GM12878 (cell line): Measurements from ENCODE around the gene DDR2. TPM values are rescaled to one million over a fixed set of nuclear protein-coding genes. Genes with fewer than 3 reads are reported as not detected.

Source experiments
- ATAC-seq: fragments of 200-7000 bp; cut with Tn5 transposase; 3 replicates; pipeline ENCODE4 v1.9.1; 2020; ENCODE audit warnings: mild to moderate bottlenecking, moderate library complexity
- BruUV-seq: library from RNA; stranded (reverse); fragments of 400-500 nt; replicated peaks from 2 replicates; lab custom pipeline; 2021; lab: Mats Ljungman, UMichigan
- CTCF ChIA-PET: fragments of 300-600 bp; sonication (Branson Sonifier 250); formaldehyde crosslinking; extraction: SDS; loops from one replicate; lab custom pipeline; 2021; ENCODE audit warnings: inconsistent platforms; lab: Yijun Ruan, JAX
- POLR2A ChIA-PET: fragments of 350-600 bp; formaldehyde crosslinking; extraction: SDS; loops from one replicate; lab custom pipeline; 2021; ENCODE audit warnings: inconsistent platforms; lab: Charles Lee
- RAD21 ChIA-PET: fragments of 300-600 bp; sonication (Branson Sonifier 250); formaldehyde crosslinking; loops from one replicate; lab custom pipeline; 2023; ENCODE audit warnings: antibody characterized with exemption; ENCODE audit not compliant: unreplicated experiment; lab: Charles Lee
- SMC1A ChIA-PET: fragments of 300-600 bp; sonication (Branson Sonifier 250); formaldehyde crosslinking; loops from one replicate; lab custom pipeline; 2023; ENCODE audit not compliant: unreplicated experiment, uncharacterized antibody; lab: Charles Lee
- DNase-seq: peaks from one replicate; pipeline ENCODE4 v3.0.0-alpha.2; 2011; ENCODE audit warnings: low read depth, low spot score
- FAIRE-seq: peaks from 3 replicates; lab custom pipeline; 2011; peaks lifted over from hg19 to GRCh38; lab: Jason Lieb, UNC
- H2AFZ ChIP-seq: 2 replicates; pipeline ENCODE4 v1.6.0; 2011; ENCODE audit warnings: low read depth, low read length, control low read depth; ENCODE audit not compliant: control insufficient read depth
- H3K27ac ChIP-seq: 2 replicates; pipeline ENCODE4 v1.5.1; 2011; ENCODE audit warnings: control low read depth; ENCODE audit not compliant: control insufficient read depth, insufficient read depth
- H3K27me3 ChIP-seq, 2 experiments: replicated peaks in 1 of 2; 2 replicates each; pipeline versions ENCODE4 v1.6.0 to v1.6.1; 2011; ENCODE audit warnings: low read length in 1 of 2; ENCODE audit not compliant: control insufficient read depth in 2 of 2, insufficient read depth in 2 of 2
- H3K36me3 ChIP-seq, 2 experiments: 2 replicates each; pipeline ENCODE4 v1.5.1; 2011; ENCODE audit warnings: low read length in 1 of 2; ENCODE audit not compliant: control insufficient read depth in 2 of 2, insufficient read depth in 2 of 2
- H3K4me1 ChIP-seq: 2 replicates; pipeline ENCODE4 v1.6.1; 2011; ENCODE audit warnings: mild to moderate bottlenecking, low read length, moderate library complexity, mixed read lengths; ENCODE audit not compliant: control insufficient read depth, insufficient read depth
- H3K4me2 ChIP-seq: 2 replicates; pipeline ENCODE4 v1.6.0; 2011; ENCODE audit warnings: control low read depth; ENCODE audit not compliant: control insufficient read depth, insufficient read depth
- H3K4me3 ChIP-seq: fragments of 200-600 bp; sonication (generic); 2 replicates; pipeline ENCODE4 v1.5.1; 2016
- H3K79me2 ChIP-seq: 2 replicates; pipeline ENCODE4 v1.6.0; 2011; ENCODE audit warnings: low read length; ENCODE audit not compliant: control insufficient read depth, insufficient read depth
- H3K9ac ChIP-seq: 2 replicates; pipeline ENCODE4 v1.8.0; 2011; ENCODE audit warnings: low read length, control low read depth, mixed read lengths; ENCODE audit not compliant: control insufficient read depth, insufficient read depth
- H3K9me3 ChIP-seq: replicated peaks from 3 replicates; pipeline ENCODE4 v1.5.1; 2011; ENCODE audit warnings: mild to moderate bottlenecking, low read length; ENCODE audit not compliant: control insufficient read depth, insufficient read depth
- H4K20me1 ChIP-seq: 2 replicates; pipeline ENCODE4 v1.6.0; 2011; ENCODE audit not compliant: control insufficient read depth, insufficient read depth
- CREB1 ChIP-seq: IDR thresholded peaks from 2 replicates; pipeline ENCODE4 v1.6.1; 2012; ENCODE audit warnings: low read depth, mild to moderate bottlenecking, inconsistent platforms
- HDAC2 ChIP-seq: fragments of 200-600 bp; sonication (generic); IDR thresholded peaks from 2 replicates; pipeline ENCODE4 v1.6.1; 2017
- NR2C2 ChIP-seq: IDR thresholded peaks from 2 replicates; pipeline ENCODE4 v1.6.1; 2011; ENCODE audit warnings: borderline replicate concordance, low read depth; ENCODE audit not compliant: control insufficient read depth, insufficient read length
- NRF1 ChIP-seq: conservative IDR thresholded peaks from 2 replicates; pipeline ENCODE4 v1.6.1; 2011; ENCODE audit warnings: mild to moderate bottlenecking, low read depth, low read length, improper control_type of control experiment
- STAT3 ChIP-seq: IDR thresholded peaks from 2 replicates; pipeline ENCODE4 v1.6.1; 2011; ENCODE audit warnings: low read depth, low read length, improper control_type of control experiment
- TCF7 ChIP-seq: IDR thresholded peaks from 2 replicates; pipeline ENCODE4 v1.6.1; 2014; ENCODE audit warnings: antibody characterized with exemption, borderline replicate concordance
- WGBS: methylation state at CpG from one replicate; pipeline ENCODE4 v1.1.6; 2016; ENCODE audit warnings: low lambda C conversion rate; ENCODE audit not compliant: insufficient replicate concordance, insufficient coverage; ENCODE audit errors: missing lambda C conversion rate; 5-methylcytosine and 5-hydroxymethylcytosine counted together
- in situ Hi-C: fragments of 300-500 bp; cut with MboI; formaldehyde crosslinking; loops from 9 replicates; pipeline ENCODE4 v1.14.3; 2018; ENCODE audit warnings: mixed read lengths
- intact Hi-C: fragments of 100-400 bp; cut with micrococcal nuclease; formaldehyde crosslinking; loops from one replicate; pipeline ENCODE4 v1.14.2; 2022; ENCODE audit not compliant: unreplicated experiment
- polyA plus RNA-seq, 11 experiments: library from polyadenylated mRNA; depleted of rRNA in 4 of 11; unstranded in 6 of 11; stranded (reverse) in 5 of 11; fragments of >200 nt; fragmentation: Nextera tagmentation in 4 of 11; fragmentation: Illumina TruSeq in 1 of 11; extraction: Ambion mirVana in 4 of 11; extraction: Trizol in 1 of 11; gene quantifications; 1 replicate in 1 of 11; 2 replicates in 10 of 11; pipeline versions ENCODE4 v1.2.1 to v1.2.3, GENCODE V29; 2011 to 2016; ENCODE audit warnings: inconsistent platforms in 2 of 11, missing spikeins in 2 of 11, low read depth in 1 of 11
- total RNA-seq, 4 experiments: library from RNA; depleted of rRNA in 3 of 4; stranded (reverse); fragments of >200 nt in 3 of 4; fragmentation: Illumina TruSeq in 1 of 4; extraction: Trizol in 1 of 4; gene quantifications; 2 replicates each; pipeline versions ENCODE4 v1.2.1 to v1.2.3, GENCODE V29; 2013 to 2021
- TF ChIP-seq, protein P1 (sequence below): fragments of 150-350 bp; IDR thresholded peaks from 2 replicates; pipeline ENCODE4 v1.6.1; 2016; ENCODE audit warnings: low read depth, low read length
- TF ChIP-seq, protein P2 (sequence below): fragments of 450-650 bp; IDR thresholded peaks from 2 replicates; pipeline ENCODE4 v1.6.1; 2014; ENCODE audit warnings: mild to moderate bottlenecking
- TF ChIP-seq, protein P3 (sequence below): fragments of 450-650 bp; IDR thresholded peaks from 2 replicates; pipeline ENCODE4 v1.6.1; 2017; ENCODE audit warnings: mild to moderate bottlenecking, moderate library complexity

DDR2 gene
- total and polyA plus RNA-seq, 10 of the 15 experiments (the other 5 are each of a cell fraction or from before 2014, with no cell fraction given): 1.9 to 8.8 (median 5.5) TPM

DNA sequence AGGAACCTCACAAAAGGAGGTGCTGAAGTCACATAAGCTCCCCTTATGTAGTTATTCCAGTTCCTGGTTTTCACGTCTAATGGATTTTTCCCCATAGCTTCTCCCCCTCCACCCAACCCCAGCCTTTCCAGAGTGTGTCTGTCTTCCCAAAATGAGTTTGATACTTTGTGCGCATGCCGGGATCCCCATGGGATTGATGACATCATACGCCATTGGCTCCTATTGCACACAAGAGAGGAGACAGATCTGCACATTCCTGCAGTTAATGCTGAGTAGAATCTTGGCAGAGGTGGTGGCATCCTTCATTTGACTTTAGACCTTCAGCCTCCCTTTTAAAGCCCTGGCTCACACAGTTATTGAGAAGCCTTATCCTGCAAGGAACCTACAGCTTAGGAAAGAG lies 71.4 kb downstream of the DDR2 start (continued):
- TF ChIP-seq, protein P1, sequence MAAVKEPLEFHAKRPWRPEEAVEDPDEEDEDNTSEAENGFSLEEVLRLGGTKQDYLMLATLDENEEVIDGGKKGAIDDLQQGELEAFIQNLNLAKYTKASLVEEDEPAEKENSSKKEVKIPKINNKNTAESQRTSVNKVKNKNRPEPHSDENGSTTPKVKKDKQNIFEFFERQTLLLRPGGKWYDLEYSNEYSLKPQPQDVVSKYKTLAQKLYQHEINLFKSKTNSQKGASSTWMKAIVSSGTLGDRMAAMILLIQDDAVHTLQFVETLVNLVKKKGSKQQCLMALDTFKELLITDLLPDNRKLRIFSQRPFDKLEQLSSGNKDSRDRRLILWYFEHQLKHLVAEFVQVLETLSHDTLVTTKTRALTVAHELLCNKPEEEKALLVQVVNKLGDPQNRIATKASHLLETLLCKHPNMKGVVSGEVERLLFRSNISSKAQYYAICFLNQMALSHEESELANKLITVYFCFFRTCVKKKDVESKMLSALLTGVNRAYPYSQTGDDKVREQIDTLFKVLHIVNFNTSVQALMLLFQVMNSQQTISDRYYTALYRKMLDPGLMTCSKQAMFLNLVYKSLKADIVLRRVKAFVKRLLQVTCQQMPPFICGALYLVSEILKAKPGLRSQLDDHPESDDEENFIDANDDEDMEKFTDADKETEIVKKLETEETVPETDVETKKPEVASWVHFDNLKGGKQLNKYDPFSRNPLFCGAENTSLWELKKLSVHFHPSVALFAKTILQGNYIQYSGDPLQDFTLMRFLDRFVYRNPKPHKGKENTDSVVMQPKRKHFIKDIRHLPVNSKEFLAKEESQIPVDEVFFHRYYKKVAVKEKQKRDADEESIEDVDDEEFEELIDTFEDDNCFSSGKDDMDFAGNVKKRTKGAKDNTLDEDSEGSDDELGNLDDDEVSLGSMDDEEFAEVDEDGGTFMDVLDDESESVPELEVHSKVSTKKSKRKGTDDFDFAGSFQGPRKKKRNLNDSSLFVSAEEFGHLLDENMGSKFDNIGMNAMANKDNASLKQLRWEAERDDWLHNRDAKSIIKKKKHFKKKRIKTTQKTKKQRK: no peak
- TF ChIP-seq TCF7 (no peak), NRF1 (no peak), STAT3 (no peak), CREB1 (no peak), HDAC2 (no peak)
- TF ChIP-seq, protein P2, sequence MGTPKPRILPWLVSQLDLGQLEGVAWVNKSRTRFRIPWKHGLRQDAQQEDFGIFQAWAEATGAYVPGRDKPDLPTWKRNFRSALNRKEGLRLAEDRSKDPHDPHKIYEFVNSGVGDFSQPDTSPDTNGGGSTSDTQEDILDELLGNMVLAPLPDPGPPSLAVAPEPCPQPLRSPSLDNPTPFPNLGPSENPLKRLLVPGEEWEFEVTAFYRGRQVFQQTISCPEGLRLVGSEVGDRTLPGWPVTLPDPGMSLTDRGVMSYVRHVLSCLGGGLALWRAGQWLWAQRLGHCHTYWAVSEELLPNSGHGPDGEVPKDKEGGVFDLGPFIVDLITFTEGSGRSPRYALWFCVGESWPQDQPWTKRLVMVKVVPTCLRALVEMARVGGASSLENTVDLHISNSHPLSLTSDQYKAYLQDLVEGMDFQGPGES: no peak

DNA sequence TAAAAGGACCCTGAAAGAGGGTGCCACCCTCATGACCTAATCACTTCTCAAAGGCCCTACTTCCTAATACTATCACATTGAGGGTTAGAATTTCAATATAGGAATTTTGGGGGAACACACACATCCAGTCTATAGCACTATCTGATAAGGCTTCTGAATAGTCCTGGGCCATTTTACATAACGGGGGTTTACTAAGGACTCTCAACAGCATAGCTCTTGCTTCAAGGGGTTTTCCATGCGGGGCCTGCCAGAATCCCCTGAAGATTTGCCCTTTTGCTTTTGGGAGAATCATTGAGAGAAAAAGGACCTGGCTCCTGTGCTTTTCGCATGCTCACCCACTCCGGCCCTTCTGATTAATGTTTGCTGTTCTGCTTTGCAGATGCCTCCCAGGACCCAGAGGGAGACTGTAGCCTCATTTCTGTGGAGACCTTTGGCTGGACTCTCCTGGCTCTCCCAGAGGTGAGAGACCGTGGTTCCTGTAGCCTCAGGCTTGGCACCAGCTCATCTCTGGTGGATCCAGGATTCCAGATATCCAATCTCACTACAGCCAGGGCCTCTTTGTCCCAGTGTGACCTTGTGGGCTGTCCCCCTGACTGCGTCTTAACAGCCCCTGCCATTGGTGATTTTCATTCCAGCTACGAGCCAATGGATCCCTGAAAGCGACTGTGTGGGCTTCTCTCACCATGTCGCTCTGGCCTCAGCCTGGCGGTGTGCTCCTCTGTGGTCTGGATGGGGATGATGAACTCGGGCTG lies 72.6 kb downstream of the DDR2 start:
- Histone ChIP-seq H3K4me3 (no peak overlapping the region), H3K9me3 (no peaks in the 10 kb centered on the region), H4K20me1 (no peaks in the 10 kb centered on the region), H3K79me2 (no peaks in the 10 kb centered on the region), H3K27me3 (no peaks in the 10 kb centered on the region), H3K9ac (no peak overlapping the region), H3K36me3 (no peaks in the 10 kb centered on the region), H3K4me2 (no peak overlapping the region), H3K27ac (no peak overlapping the region), H3K4me1 (0 out of 2 replicates have a peak, but pooled peaks cover 5% of the 10 kb centered on the region)
- BruUV-seq: no TSS peak
- intact Hi-C loops (no loop called here), in situ Hi-C loops (no loop called here)
- POLR2A ChIA-PET: interaction anchor here (0.6 to 0.9 kb wide), 3 partner anchors 22 to 89 kb away, joined by 3 read pairs; no protein-coding TSS in a partner anchor
- 47% methylated on average over 11 of the region's 11 CpGs for WGBS
- ATAC-seq (peak; percentile 68), FAIRE-seq (no peak), DNase-seq (no peak)
- SMC1A ChIA-PET: interaction anchor here (0.8 to 1.0 kb wide), 3 partner anchors 9 to 13 kb away, joined by 3 read pairs; no protein-coding TSS in a partner anchor
- RAD21 ChIA-PET: interaction anchor here (1.1 to 1.5 kb wide), 2 partner anchors 12 to 69 kb away, joined by 3 read pairs; no protein-coding TSS in a partner anchor
- TF ChIP-seq, protein P3, sequence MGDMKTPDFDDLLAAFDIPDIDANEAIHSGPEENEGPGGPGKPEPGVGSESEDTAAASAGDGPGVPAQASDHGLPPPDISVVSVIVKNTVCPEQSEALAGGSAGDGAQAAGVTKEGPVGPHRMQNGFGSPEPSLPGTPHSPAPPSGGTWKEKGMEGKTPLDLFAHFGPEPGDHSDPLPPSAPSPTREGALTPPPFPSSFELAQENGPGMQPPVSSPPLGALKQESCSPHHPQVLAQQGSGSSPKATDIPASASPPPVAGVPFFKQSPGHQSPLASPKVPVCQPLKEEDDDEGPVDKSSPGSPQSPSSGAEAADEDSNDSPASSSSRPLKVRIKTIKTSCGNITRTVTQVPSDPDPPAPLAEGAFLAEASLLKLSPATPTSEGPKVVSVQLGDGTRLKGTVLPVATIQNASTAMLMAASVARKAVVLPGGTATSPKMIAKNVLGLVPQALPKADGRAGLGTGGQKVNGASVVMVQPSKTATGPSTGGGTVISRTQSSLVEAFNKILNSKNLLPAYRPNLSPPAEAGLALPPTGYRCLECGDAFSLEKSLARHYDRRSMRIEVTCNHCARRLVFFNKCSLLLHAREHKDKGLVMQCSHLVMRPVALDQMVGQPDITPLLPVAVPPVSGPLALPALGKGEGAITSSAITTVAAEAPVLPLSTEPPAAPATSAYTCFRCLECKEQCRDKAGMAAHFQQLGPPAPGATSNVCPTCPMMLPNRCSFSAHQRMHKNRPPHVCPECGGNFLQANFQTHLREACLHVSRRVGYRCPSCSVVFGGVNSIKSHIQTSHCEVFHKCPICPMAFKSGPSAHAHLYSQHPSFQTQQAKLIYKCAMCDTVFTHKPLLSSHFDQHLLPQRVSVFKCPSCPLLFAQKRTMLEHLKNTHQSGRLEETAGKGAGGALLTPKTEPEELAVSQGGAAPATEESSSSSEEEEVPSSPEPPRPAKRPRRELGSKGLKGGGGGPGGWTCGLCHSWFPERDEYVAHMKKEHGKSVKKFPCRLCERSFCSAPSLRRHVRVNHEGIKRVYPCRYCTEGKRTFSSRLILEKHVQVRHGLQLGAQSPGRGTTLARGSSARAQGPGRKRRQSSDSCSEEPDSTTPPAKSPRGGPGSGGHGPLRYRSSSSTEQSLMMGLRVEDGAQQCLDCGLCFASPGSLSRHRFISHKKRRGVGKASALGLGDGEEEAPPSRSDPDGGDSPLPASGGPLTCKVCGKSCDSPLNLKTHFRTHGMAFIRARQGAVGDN: peak; percentile 27; the same call in 1 of the 2 replicates
- TF ChIP-seq NR2C2: no peak
- TF ChIP-seq, all 136 proteins: peak for 1
- H2AFZ ChIP-seq: no peak overlapping the region; the same call in 1 of the 2 replicates
- CTCF ChIA-PET: interaction anchor here (1.2 to 1.3 kb wide), 2 partner anchors 9 to 11 kb away, joined by 3 to 4 read pairs; no protein-coding TSS in a partner anchor
